B cell (primary cell): ENCODE measurements around the gene SURF6. TPM values are rescaled to one million over a fixed set of nuclear protein-coding genes. Genes with fewer than 3 reads are reported as not detected.

Source experiments
- ATAC-seq: fragments of 200-7000 bp; cut with Tn5 transposase; one replicate; pipeline ENCODE4 v1.10.0; 2021; ENCODE audit warnings: low read depth, mild to moderate bottlenecking, moderate number of reproducible peaks, moderate library complexity
- CTCF ChIA-PET: fragments of 350-600 bp; sonication (Branson Sonifier 250); formaldehyde crosslinking; loops from one replicate; lab custom pipeline; 2021; ENCODE audit warnings: antibody characterized with exemption, inconsistent platforms; lab: Charles Lee
- POLR2A ChIA-PET: fragments of 350-600 bp; sonication (Branson Sonifier 250); formaldehyde crosslinking; loops from one replicate; lab custom pipeline; 2021; ENCODE audit warnings: antibody characterized with exemption; lab: Charles Lee
- DNase-seq: peaks from one replicate; pipeline ENCODE4 v3.0.0; 2013
- H2AFZ ChIP-seq: 2 replicates; pipeline ENCODE4 v1.6.1; 2012; ENCODE audit warnings: mild to moderate bottlenecking, low read depth, low read length; ENCODE audit not compliant: insufficient read depth, poor library complexity, severe bottlenecking
- H3K27ac ChIP-seq, 2 donors: 1 replicate in 1 of 2; 2 replicates in 1 of 2; pipeline ENCODE4 v1.5.1; 2012 to 2013; ENCODE audit warnings: low read length in 2 of 2, mild to moderate bottlenecking in 2 of 2, moderate library complexity in 1 of 2
- H3K27me3 ChIP-seq, 4 experiments: fragments of 200-600 bp in 1 of 4; sonication (generic) in 1 of 4; replicated peaks in 1 of 4; 1 replicate in 2 of 4; 2 replicates in 2 of 4; pipeline versions ENCODE4 v1.6.1 to v1.7.0; 2013 to 2016; ENCODE audit warnings: low read length in 3 of 4, mild to moderate bottlenecking in 2 of 4, mixed read lengths in 1 of 4, moderate library complexity in 1 of 4; ENCODE audit not compliant: insufficient read depth in 4 of 4, control insufficient read depth in 3 of 4; ENCODE audit errors: control extremely low read depth in 1 of 4
- H3K36me3 ChIP-seq, 2 experiments: replicated peaks in 1 of 2; 1 replicate in 1 of 2; 2 replicates in 1 of 2; pipeline versions ENCODE4 v1.6.1 to v1.7.1; 2013; ENCODE audit warnings: low read length in 1 of 2; ENCODE audit not compliant: insufficient read depth in 2 of 2, control insufficient read depth in 1 of 2; ENCODE audit errors: control extremely low read depth in 1 of 2, extremely low read depth in 1 of 2
- H3K4me1 ChIP-seq, 2 donors: fragments of 200-600 bp in 1 of 2; sonication (generic) in 1 of 2; 1 replicate in 1 of 2; 2 replicates in 1 of 2; pipeline versions ENCODE4 v1.5.1 to v1.6.1; 2013 to 2017; ENCODE audit warnings: low read length in 2 of 2; ENCODE audit not compliant: control insufficient read depth in 2 of 2, insufficient read depth in 2 of 2
- H3K4me2 ChIP-seq: replicated peaks from 2 replicates; pipeline ENCODE3; 2012; ENCODE audit warnings: mild to moderate bottlenecking, low read depth, low read length; ENCODE audit not compliant: poor library complexity, severe bottlenecking
- H3K4me3 ChIP-seq, 5 experiments: fragments of 200-600 bp in 1 of 5; sonication (generic) in 1 of 5; 1 replicate in 3 of 5; 2 replicates in 2 of 5; pipeline versions ENCODE4 v1.5.1 to v1.7.0; 2011 to 2016; ENCODE audit warnings: low read length in 4 of 5, mild to moderate bottlenecking in 4 of 5, low read depth in 2 of 5, control low read depth in 1 of 5, moderate library complexity in 1 of 5; ENCODE audit not compliant: insufficient read depth in 1 of 5; ENCODE audit errors: control extremely low read depth in 1 of 5, extremely low read depth in 1 of 5
- H3K79me2 ChIP-seq: fragments of 200-600 bp; sonication (generic); one replicate; pipeline ENCODE4 v1.6.0; 2016; ENCODE audit warnings: low read length; ENCODE audit not compliant: control insufficient read depth, insufficient read depth
- H3K9ac ChIP-seq: fragments of 200-600 bp; sonication (generic); 2 replicates; pipeline ENCODE4 v1.6.1; 2017; ENCODE audit warnings: mild to moderate bottlenecking, low read length, moderate library complexity
- H3K9me3 ChIP-seq, 3 donors: one replicate each; pipeline versions ENCODE4 v1.6.1 to v1.7.1; 2013; ENCODE audit warnings: low read length in 2 of 3; ENCODE audit not compliant: control insufficient read depth in 2 of 3, insufficient read depth in 1 of 3; ENCODE audit errors: control extremely low read depth in 1 of 3
- H4K20me1 ChIP-seq: 2 replicates; pipeline ENCODE4 v1.6.0; 2012; ENCODE audit warnings: mild to moderate bottlenecking, low read length; ENCODE audit not compliant: insufficient read depth, control insufficient read depth, poor library complexity, severe bottlenecking
- H3K27ac Mint-ChIP-seq: one replicate; pipeline ENCODE4 v1.8.0; 2021; ENCODE audit warnings: mixed read lengths
- H3K27me3 Mint-ChIP-seq: one replicate; pipeline ENCODE4 v1.8.0; 2021; ENCODE audit warnings: mixed read lengths
- H3K4me1 Mint-ChIP-seq: one replicate; pipeline ENCODE4 v1.8.0; 2021; ENCODE audit warnings: mixed read lengths
- H3K4me3 Mint-ChIP-seq: one replicate; pipeline ENCODE4 v1.8.0; 2021; ENCODE audit warnings: mixed read lengths
- H3K9me3 Mint-ChIP-seq: one replicate; pipeline ENCODE4 v1.8.0; 2022; ENCODE audit warnings: mixed read lengths; ENCODE audit not compliant: insufficient read depth
- CTCF ChIP-seq: fragments of 200-600 bp; IDR thresholded peaks from one replicate; pipeline ENCODE4 v1.8.0; 2022; ENCODE audit warnings: antibody characterized with exemption, mild to moderate bottlenecking
- EZH2 ChIP-seq: IDR thresholded peaks from 2 replicates; pipeline ENCODE4 v1.6.1; 2012; ENCODE audit warnings: borderline replicate concordance, low read depth, mild to moderate bottlenecking, moderate library complexity, low read length; ENCODE audit not compliant: insufficient read depth, poor library complexity, severe bottlenecking
- WGBS: methylation state at CpG from one replicate; pipeline ENCODE4 v1.1.5; 2013; ENCODE audit warnings: missing lambda C conversion rate; ENCODE audit not compliant: insufficient coverage; 5-methylcytosine and 5-hydroxymethylcytosine counted together
- intact Hi-C: fragments of 100-400 bp; cut with micrococcal nuclease; formaldehyde crosslinking; loops from one replicate; pipeline ENCODE4 v1.10.0; 2022
- polyA plus RNA-seq: library from polyadenylated mRNA; depleted of rRNA; stranded (reverse); fragments of >200 nt; gene quantifications from 2 replicates; pipeline ENCODE4 v1.2.3, GENCODE V29; 2012
- total RNA-seq, 2 donors: library from RNA; stranded (reverse); fragments of 120-200 nt in 1 of 2; gene quantifications; 1 replicate in 1 of 2; 2 replicates in 1 of 2; pipeline versions ENCODE4 v1.2.3 to v1.2.4, GENCODE V29; 2013 to 2022

The SURF6 gene
- total and polyA plus RNA-seq, 2 donors (not counting 1 experiment from before 2014, with no cell fraction given), result 14.7 to 25.9 TPM

- ATAC-seq (no peak), DNase-seq (no peak)
- H3K4me1 Mint-ChIP-seq, result no peaks in the 10 kb centered on the region
- H3K4me3 Mint-ChIP-seq, result no peak overlapping the region
- H3K4me1 ChIP-seq, result no peaks in the 10 kb centered on the region
- no peak overlapping the region for H3K27ac Mint-ChIP-seq
- no peaks in the 10 kb centered on the region for H4K20me1 ChIP-seq
- no peak overlapping the region for H2AFZ ChIP-seq
- H3K27me3 ChIP-seq, result peaks cover 0 to 5% (median under 1%) of the 10 kb centered on the region in 4 experiments
- ChIA-PET POLR2A (no interaction called here), CTCF (no interaction called here)
- H3K27me3 Mint-ChIP-seq, result peaks cover 13% of the 10 kb centered on the region
- H3K9me3 Mint-ChIP-seq, result peaks cover 8% of the 10 kb centered on the region
- H3K27ac ChIP-seq, result no peak overlapping the region
- no CpG with 5 or more reads among the region's 2 CpGs for WGBS
- H3K4me3 ChIP-seq, result no peak overlapping the region
- H3K4me2 ChIP-seq, result no peak overlapping the region
- TF ChIP-seq EZH2, result no peak
- no peak for TF ChIP-seq CTCF
- peaks cover 2 to 26% (median 20%) of the 10 kb centered on the region in 3 donors for H3K9me3 ChIP-seq
- H3K79me2 ChIP-seq, result no peaks in the 10 kb centered on the region
- no peaks in the 10 kb centered on the region for H3K36me3 ChIP-seq
- no peak overlapping the region for H3K9ac ChIP-seq
- intact Hi-C loops, result no loop called here
Observed at GRCh38 chr9:133286523-133286922, 49.5 kb downstream of the SURF6 start.

GRCh38 chr9:133285252-133285775 lies 50.7 kb downstream of the SURF6 start:
- Mint-ChIP-seq H3K4me3 (no peak overlapping the region), H3K27ac (no peak overlapping the region), H3K9me3 (peaks cover 2% of the 10 kb centered on the region), H3K27me3 (peaks cover 14% of the 10 kb centered on the region), H3K4me1 (no peaks in the 10 kb centered on the region)
- Histone ChIP-seq H3K9me3 (peaks cover 0 to 16% (median 14%) of the 10 kb centered on the region in 3 donors), H4K20me1 (no peaks in the 10 kb centered on the region), H3K4me3 (no peak overlapping the region), H3K79me2 (no peaks in the 10 kb centered on the region), H3K27ac (no peak overlapping the region), H3K36me3 (no peaks in the 10 kb centered on the region), H3K4me2 (no peak overlapping the region), H3K9ac (no peak overlapping the region), H3K27me3 (peaks cover 0 to 10% (median 0%) of the 10 kb centered on the region in 4 experiments), H2AFZ (no peak overlapping the region), H3K4me1 (no peaks in the 10 kb centered on the region)
- POLR2A ChIA-PET, result no interaction called here
- WGBS, result 100% methylated on average over 1 of the region's 6 CpGs
- no peak for TF ChIP-seq EZH2
- TF ChIP-seq CTCF, result no peak
- ATAC-seq (no peak), DNase-seq (no peak)
- intact Hi-C loops, result no loop called here
- CTCF ChIA-PET, result no interaction called here
